Urinary bladder (tissue), 4 donors: ENCODE results near the gene ROR1. TPM values are rescaled to one million over a fixed set of nuclear protein-coding genes. Genes with fewer than 3 reads are reported as not detected.

Experiments
- DNase-seq: peaks from one replicate; pipeline ENCODE4 v3.0.0-alpha.2; 2015; ENCODE audit errors: extremely low spot score
- H3K27ac ChIP-seq: one replicate; pipeline ENCODE4 v1.5.1; 2013; ENCODE audit warnings: low read depth, mild to moderate bottlenecking, moderate library complexity
- H3K36me3 ChIP-seq: one replicate; pipeline ENCODE4 v1.6.1; 2013; ENCODE audit warnings: mild to moderate bottlenecking, moderate library complexity; ENCODE audit not compliant: insufficient read depth
- H3K4me1 ChIP-seq: one replicate; pipeline ENCODE4 v1.6.1; 2013; ENCODE audit warnings: mild to moderate bottlenecking, moderate library complexity; ENCODE audit not compliant: insufficient read depth
- H3K4me3 ChIP-seq: one replicate; pipeline ENCODE4 v1.5.1; 2013; ENCODE audit warnings: low read depth, low read length
- WGBS: extraction: QIAGEN DNeasy Blood & Tissue Kit; methylation state at CpG from one replicate; pipeline ENCODE4 v1.1.7; 2013; 5-methylcytosine and 5-hydroxymethylcytosine counted together
- polyA plus RNA-seq: library from polyadenylated mRNA; stranded (reverse); fragments of 200-250 nt; gene quantifications from one replicate; pipeline ENCODE4 v1.2.3, GENCODE V29; 2013
- total RNA-seq: library from RNA; depleted of rRNA; stranded (reverse); fragments of >200 nt; gene quantifications from one replicate; pipeline ENCODE4 v1.2.3, GENCODE V29; 2014
- donor health status: healthy with polysubstance abuse.
- donor health status: healthy.

Gene ROR1
- total RNA-seq (33.2 TPM), polyA plus RNA-seq (5.9 TPM)

DNA sequence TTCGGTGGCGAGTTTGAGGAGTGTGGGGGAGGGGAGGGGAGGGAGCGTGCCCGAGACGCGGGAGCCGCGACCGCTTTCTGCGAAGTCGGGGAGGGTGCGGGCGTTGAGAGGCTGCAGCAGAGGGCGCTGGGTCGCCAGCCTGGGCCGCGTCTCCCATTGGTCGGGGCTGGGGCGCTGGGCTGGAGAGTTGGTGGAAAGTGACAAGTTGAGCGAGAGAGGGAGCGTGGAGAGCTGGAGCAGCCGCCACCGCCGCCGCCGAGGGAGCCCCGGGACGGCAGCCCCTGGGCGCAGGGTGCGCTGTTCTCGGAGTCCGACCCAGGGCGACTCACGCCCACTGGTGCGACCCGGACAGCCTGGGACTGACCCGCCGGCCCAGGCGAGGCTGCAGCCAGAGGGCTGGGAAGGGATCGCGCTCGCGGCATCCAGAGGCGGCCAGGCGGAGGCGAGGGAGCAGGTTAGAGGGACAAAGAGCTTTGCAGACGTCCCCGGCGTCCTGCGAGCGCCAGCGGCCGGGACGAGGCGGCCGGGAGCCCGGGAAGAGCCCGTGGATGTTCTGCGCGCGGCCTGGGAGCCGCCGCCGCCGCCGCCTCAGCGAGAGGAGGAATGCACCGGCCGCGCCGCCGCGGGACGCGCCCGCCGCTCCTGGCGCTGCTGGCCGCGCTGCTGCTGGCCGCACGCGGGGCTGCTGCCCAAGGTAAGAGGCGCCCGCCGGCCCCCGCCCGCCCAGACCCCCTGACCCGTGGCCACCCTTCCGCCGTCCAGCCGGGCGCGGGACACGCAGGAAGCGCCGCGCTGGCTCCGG lies at the start of gene ROR1:
TSS of gene ROR1 (plus strand) at position 203 of the 802 bp plus-strand sequence.
- Histone ChIP-seq H3K4me1 (peaks cover 3% of the 10 kb centered on the region), H3K36me3 (no peaks in the 10 kb centered on the region), H3K27ac (peak within 1 kb of the TSS; percentile 64), H3K4me3 (peak within 1 kb of the TSS; percentile 69)
- peak; percentile 56 for DNase-seq
- under 1% methylated on average over 99 of the region's 99 CpGs for WGBS

- WGBS: 95% methylated on average over 3 of the region's 3 CpGs
- no peak for DNase-seq
Observed at GRCh38 chr1:63724375-63724899, 49.4 kb upstream of the ROR1 start.

GRCh38 chr1:63728611-63729226 lies 45.1 kb upstream of the ROR1 start:
- WGBS: 88% methylated on average over 8 of the region's 8 CpGs
- DNase-seq: no peak
- no peaks in the 10 kb centered on the region for H3K36me3 ChIP-seq
- H3K4me3 ChIP-seq: no peak overlapping the region
- H3K4me1 ChIP-seq: no peaks in the 10 kb centered on the region
- H3K27ac ChIP-seq: no peak overlapping the region

More at GRCh38 chr1:63724375-63724899, 49.4 kb upstream of the ROR1 start:
- Histone ChIP-seq H3K4me3 (no peak overlapping the region), H3K4me1 (no peaks in the 10 kb centered on the region), H3K27ac (no peak overlapping the region), H3K36me3 (no peaks in the 10 kb centered on the region)

- Histone ChIP-seq H3K4me1 (no peaks in the 10 kb centered on the region), H3K4me3 (no peak overlapping the region), H3K27ac (no peak overlapping the region), H3K36me3 (no peaks in the 10 kb centered on the region)
- DNase-seq: no peak
- WGBS: 84% methylated on average over 5 of the region's 5 CpGs
Observed at GRCh38 chr1:63729227-63729620, 44.6 kb upstream of the ROR1 start.

DNA sequence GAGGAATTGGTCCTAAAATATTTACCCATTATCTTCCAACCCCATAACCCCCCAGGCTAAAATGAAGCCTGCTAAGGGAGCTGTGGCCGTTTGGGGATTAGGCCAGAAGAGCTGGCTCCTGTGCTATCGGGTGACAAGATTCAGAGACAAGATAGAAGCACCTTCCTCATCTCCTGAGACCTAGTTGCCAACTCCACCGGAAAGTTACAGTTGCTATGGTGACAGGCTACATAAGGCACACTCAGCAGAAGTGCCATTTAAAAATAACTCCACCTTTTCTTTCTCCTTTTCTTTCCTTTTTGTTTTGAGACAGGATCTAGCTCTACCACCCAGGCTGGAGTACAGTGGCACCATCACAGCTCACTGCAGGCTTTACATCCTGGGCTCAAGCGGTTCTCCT lies 43.6 kb upstream of the ROR1 start:
- Histone ChIP-seq H3K27ac (no peak overlapping the region), H3K4me1 (no peaks in the 10 kb centered on the region), H3K4me3 (no peak overlapping the region), H3K36me3 (no peaks in the 10 kb centered on the region)
- DNase-seq: no peak
- 47% methylated on average over 4 of the region's 4 CpGs for WGBS

GRCh38 chr1:63731117-63732043 lies 42.4 kb upstream of the ROR1 start:
- DNase-seq: no peak
- no peak overlapping the region for H3K4me3 ChIP-seq
- H3K27ac ChIP-seq: no peak overlapping the region
- H3K36me3 ChIP-seq: no peaks in the 10 kb centered on the region
- 42% methylated on average over 9 of the region's 9 CpGs for WGBS
- H3K4me1 ChIP-seq: no peaks in the 10 kb centered on the region

GRCh38 chr1:63732666-63733065 lies 41.2 kb upstream of the ROR1 start:
- H3K4me1 ChIP-seq: no peaks in the 10 kb centered on the region
- no peak overlapping the region for H3K4me3 ChIP-seq
- WGBS: 90% methylated on average over 1 of the region's 1 CpG
- H3K36me3 ChIP-seq: no peaks in the 10 kb centered on the region
- DNase-seq: no peak
- H3K27ac ChIP-seq: no peak overlapping the region

- Histone ChIP-seq H3K27ac (no peak overlapping the region), H3K36me3 (no peaks in the 10 kb centered on the region), H3K4me3 (no peak overlapping the region), H3K4me1 (no peaks in the 10 kb centered on the region)
- no peak for DNase-seq
- 88% methylated on average over 1 of the region's 1 CpG for whole genome bisulfite sequencing
Observed at GRCh38 chr1:63738772-63739171, 35.0 kb upstream of the ROR1 start.

GRCh38 chr1:63739452-63739851 lies 34.4 kb upstream of the ROR1 start:
- 82% methylated on average over 2 of the region's 2 CpGs for WGBS
- Histone ChIP-seq H3K4me3 (no peak overlapping the region), H3K4me1 (no peaks in the 10 kb centered on the region), H3K27ac (no peak overlapping the region), H3K36me3 (no peaks in the 10 kb centered on the region)
- DNase-seq: no peak

DNA sequence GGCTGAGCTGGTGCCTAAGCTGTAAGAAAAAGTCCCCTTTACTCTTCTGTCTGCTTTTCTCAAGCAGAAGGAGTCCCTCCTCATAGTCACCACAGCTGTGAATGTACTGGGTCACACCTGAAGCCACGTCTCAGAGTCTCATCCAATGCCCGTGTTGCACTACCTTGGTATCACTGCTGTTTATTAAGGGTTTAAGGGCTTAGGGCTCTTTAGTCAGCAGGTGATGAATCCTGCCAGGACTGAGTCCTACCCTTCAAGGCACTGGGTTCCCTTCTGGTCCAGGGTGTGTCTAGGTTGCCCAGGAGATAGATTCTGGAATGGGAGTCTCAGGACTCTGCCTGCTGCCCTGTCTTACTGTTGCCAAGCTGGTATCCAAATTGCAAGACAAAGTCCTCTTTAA lies 33.4 kb upstream of the ROR1 start:
- no peak for DNase-seq
- Histone ChIP-seq H3K36me3 (no peaks in the 10 kb centered on the region), H3K4me1 (no peaks in the 10 kb centered on the region), H3K4me3 (no peak overlapping the region), H3K27ac (no peak overlapping the region)
- WGBS: 98% methylated on average over 2 of the region's 2 CpGs

DNA sequence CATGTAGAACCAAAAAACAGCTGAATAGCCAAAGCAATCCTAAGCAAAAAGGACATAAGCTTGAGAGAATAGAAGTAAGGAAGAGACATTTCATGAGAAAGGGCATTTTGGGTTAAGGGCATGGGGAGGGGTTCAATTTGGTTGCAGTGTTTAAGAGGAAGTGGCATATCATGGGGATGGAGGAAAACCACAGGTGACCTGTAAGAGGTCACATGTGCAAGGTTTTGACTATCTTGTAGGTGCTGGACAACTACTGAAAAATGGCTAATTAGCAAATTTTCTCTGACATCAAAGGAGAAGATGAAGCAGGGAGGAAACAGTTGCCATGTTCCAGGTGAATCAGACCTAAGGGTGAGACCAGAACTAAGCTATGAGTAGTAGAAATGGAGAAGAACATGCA lies 31.3 kb upstream of the ROR1 start:
- H3K36me3 ChIP-seq: no peaks in the 10 kb centered on the region
- H3K4me1 ChIP-seq: no peaks in the 10 kb centered on the region
- H3K27ac ChIP-seq: no peak overlapping the region
- no peak for DNase-seq
- no peak overlapping the region for H3K4me3 ChIP-seq

- H3K27ac ChIP-seq: no peak overlapping the region
- no peaks in the 10 kb centered on the region for H3K4me1 ChIP-seq
- no peak for DNase-seq
- no peak overlapping the region for H3K4me3 ChIP-seq
- no peaks in the 10 kb centered on the region for H3K36me3 ChIP-seq
Observed at GRCh38 chr1:63743781-63744180, 30.0 kb upstream of the ROR1 start.

DNA sequence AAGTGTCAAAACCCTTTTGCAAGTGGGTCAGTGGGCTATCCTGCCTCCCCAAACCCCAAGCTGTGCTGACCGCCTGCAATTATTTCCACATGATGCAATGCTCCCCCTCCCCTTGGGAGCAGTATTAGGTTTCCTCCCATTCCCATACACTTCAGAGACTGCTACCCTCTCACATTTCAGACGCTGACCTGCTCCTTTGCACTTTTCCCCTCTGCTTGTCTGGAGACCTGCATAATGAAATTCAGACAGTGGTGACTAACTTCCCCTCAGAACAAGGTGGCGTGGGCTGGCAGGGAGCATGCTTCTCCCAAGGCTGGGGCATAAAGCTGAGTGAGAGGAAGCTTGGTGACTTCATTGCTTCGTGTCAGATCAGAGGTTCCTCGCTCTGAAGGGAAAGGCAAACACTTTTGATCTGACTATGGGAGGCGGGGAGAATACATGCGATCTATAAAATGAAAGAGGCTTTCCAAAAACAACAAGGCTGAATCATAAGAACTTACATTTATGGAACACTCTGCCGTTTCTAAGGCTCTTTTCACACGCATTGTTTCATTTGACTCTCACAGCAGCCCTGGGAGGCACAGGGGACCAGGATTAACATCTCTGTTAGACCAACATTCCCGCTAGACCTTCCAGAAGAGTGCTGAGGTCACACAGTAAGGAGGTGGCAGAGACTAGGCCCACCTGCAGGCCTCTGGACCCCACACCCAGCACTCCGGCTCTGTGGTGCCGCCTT lies 27.5 kb upstream of the ROR1 start:
- DNase-seq: no peak
- H3K36me3 ChIP-seq: no peaks in the 10 kb centered on the region
- H3K4me1 ChIP-seq: no peaks in the 10 kb centered on the region
- 73% methylated on average over 12 of the region's 12 CpGs for WGBS
- H3K4me3 ChIP-seq: no peak overlapping the region
- H3K27ac ChIP-seq: no peak overlapping the region
